Stimulated activated CD4-positive, alpha-beta T cell treated with anti-CD3 and anti-CD28 coated beads, Interleukin-12 subunit alpha, Interleukin-12 subunit beta, amount 100 ng/mL, for 48 hours (primary cell): ENCODE results near the gene ITPRIP.
A peak's percentile ranks its signal among the peaks of the same experiment; 100 is the strongest.

ENCODE experiments used
- DNase-seq, 3 donors: peaks; one replicate each; pipeline ENCODE4 v3.0.0-alpha.2; 2020; ENCODE audit warnings: low read depth in 2 of 3, low spot score in 1 of 3

Gene ITPRIP

DNA sequence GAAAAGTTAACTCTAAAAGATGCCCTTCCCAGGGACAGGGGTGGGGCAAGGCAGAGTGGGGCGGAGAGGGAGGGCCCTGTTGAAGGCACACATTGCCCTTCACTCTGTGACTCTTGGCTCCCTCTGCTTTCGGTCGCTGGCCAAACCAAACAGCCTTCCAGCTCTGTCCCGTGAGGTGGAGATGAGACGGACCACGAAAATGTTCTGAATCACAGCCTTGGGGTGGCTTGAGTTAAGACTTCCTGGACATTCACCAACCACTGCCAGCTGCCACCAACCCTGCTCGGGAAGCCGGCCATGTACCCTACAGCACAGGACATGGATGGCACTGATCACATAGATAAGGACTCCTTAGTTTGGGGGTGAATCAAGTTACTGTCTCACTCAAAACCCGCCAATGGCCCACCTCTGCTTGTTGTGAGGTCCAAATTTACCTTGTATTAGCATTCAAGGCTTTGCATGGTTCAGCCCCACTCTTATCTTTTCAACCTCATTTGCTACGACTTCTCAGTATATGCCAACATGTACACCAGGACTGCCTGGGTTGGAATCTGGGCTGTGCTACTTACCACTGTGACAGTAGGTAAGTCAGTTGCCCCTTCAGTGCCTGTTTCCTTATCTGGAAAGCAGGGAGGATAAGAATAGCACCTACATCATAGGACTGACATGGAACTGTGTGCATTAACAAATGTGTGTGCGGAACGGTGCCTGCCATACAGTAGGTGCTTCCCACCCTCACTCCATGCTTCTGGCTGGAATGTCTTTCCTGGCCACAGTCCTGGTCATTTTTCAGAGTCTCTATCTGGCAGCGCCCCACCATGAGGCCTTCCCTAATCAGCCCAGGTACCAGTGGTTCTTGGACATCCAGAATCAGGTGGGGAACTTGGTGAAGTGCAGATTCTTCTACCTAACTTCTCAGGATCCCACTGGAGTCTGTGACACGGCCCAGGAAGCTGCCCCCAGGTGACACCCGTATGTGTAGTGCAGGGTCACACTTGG is 28.0 kb downstream of the ITPRIP start:
- no peak for DNase-seq

DNA sequence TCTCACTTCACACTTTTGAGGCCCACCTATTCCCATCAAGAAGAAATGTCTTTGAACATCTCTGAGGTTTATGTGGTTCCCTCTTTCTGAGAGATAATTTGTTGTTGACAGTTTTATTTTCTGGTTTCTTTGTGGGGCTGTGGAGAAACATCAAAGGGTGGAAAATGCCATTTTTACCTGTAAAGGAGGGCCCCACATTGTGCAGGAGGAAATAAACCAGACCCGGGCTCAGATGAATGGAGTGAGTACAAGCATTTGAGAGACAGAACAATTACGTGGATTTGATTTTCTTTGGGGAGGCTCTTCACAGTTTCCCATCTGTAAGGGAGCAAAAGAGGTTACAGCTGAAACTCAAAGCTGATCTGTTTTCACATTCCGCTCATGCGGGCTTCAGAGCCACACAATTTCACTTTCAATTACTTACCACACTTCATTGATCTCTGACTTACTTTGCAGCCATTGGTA is 29.8 kb downstream of the ITPRIP start:
- no peak for DNase-seq

DNA sequence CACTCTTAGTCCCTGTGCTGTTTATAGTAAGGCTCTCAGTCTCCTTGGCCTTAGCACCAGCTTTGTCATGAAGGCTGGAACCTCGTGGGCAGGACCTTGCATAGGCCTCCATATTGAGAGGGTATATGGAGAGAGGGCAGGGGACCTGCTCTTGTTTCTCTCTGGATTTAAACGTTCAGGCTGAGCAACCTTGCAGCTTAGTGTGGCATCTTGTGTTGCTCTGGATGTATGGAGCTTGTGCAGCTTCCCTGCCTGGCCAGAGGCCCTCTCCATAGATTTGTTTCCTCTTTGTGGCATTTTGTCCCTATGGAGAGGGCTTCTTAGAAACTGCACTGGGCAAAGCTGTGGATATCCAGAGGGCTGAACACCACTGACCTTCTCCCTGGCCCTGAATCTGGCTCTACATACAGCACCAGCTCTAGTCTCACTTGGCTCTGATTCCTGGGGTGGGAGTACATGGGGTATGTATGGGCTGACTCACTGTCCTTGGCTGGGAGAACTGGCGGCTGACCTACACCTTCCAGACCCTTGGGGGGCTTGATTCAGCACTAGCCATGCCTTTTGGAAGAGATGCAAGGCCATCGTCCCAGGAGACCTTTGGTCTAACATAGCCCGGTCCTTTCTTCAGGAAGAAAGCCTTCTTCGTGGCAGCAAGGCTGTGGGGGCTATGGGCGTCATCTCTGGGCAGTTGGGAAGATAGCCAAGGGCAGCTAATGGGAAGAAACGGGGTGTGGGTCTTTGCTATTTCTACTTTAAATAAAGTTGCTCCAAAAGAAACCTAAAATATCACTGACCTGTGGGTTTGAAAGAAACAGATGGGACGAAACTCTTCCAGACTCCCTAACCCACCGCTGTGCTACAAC is 30.5 kb downstream of the ITPRIP start:
- DNase-seq = no peak

DNA sequence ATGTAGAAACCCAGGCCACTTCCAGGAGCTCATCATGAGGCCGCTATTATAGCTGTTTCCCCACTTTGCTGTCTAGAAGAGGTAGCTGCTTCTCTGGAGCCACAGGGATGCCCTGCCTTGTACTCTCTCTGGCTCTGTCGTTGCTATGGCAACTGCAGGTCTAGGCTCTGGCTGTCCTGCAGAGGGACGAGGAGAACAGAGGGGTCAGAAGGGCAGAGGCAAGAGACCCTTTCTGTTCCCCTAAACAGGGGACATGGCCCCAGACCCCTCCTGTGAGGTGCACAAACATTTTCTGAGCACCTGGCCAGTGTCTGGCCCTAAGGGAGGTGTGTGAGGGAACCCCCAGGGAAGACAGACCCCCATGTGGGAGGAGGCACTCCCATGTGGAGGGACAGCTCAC is 31.4 kb downstream of the ITPRIP start:
- no peak for DNase-seq

DNA sequence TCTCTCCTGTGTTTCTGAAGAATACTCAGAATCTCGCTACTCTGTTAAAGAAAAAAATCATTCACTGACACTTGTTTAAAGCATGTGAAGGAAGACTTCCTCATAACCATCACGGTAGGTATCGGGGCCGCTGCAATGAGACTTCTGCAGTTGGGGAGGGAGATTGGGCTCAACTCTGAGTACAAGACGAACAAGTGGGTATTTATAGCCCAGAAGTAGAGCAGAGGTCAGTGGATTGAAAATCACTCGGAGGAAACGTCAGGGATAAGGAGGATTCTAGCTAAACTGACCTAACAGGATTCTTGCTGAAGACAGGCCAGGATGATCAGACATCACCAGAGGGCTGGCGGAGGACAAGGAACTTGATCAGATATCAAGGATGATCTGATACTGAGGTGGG is 33.3 kb downstream of the ITPRIP start:
- no peak for DNase-seq

DNA sequence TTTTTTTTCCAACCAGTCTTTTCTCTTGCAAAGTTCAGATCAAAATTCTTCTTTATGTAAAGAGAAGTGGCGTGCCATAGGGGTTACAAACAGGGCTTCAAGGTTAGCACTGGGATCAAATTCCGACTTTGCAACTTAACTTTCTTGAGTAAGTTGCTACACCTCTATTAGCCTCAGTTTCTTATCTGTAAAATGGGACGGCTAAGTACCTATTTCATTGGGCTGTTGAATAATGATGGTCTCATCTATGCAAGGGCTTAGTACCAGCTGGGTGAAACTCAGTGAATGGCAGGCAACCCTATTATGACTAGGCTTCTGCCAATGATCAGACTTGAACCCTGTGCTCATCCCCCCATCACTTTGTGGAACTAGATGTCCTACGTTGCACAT is 33.9 kb downstream of the ITPRIP start:
- DNase-seq = no peak

DNA sequence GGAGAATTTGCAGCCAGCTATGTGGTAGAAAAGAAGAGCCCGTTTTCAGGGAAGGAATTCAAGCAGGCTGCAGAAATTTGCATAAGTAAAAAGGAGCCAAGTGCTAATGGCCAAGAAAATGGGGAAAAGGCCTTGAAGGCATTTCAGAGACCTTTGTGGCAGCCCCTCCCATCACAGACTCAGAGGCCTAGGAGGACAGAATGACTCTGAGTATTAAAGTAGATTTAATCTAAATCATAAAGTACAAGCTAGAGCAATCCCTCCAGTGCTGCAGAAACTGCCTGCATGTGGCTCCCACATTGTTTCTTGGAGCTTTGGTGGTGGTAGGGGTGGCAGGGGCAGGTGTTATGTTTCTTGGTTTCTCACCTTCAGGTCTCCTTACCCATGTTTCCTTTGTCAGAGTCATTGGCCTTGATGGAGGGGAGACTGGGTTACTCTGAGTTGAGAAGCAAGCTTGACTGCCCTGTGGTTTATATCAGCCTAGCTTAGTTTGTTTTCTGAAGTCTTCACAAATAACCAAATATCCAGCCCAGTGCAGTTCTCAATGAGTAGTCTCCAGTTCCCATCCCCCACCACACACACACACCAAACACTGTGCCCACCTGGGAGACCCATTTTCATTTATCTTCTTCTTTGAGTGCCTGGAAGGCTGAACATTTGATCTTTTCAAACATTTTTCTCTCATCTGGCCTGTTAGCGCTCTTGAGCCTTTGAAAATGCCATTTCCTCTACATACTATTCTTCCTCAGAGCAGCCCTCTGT is 34.5 kb downstream of the ITPRIP start:
- DNase-seq = no peak

DNA sequence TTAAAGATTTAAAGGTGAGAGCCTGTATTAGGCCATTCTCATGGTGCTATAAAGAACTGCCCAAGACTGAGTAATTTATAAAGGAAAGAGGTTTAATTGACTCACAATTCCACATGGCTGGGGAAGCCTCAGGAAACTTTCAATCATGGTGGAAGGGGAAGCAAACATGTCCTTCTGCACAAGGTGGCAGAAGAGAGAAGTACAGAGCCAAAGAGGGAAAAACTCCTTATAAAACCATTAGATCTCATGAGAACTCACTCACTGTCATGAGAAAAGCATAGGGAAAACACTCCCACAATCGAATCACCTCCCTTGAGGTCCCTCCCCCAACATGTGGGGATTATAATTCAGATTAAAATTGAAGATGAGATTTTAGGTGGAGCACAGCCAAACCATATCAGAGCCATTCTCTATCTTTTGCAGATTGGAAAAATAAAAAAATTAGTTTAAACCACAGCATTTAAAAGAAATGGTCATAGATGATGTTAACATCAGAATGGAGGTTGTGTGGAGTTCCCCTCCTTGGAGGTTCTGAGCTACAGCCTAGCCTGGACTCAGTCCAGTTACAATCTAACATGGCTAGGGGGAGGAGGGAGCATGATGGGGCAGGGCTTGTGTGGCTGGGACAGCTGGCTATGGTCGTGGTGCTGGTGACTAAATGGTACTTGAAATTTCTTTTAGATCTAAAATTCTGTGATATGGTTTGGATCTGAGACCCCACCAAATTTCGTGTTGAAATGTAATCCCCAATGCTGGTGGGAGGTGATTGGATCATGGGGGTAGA is 36.2 kb downstream of the ITPRIP start:
- no peak for DNase-seq

DNA sequence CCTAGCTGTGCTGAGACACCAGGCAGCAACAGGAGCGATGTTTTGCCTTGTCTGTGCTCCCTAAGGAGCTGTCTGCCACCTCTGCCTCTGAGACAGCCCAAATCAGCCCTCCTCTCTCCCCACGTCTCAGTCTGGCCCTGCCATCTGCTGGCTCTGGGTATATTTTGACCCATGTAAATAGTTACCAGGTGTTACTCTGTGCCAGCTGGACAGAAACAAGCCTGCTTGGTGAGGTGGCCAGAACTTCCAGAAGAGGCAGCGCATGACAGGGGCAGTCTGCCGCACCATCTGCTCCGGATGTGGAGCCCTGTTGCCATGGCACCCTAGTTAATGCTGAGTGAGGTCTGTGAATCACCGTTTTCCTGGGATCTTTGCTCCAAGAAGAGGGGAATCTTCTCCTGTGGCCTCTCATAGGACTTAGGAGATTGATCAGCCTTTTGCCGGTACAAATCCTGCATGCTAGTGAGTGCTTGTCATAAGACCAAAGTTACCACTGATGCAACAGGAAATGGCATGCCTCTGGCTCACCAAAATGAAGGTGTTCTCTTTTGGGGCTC is 37.5 kb downstream of the ITPRIP start:
- no peak for DNase-seq

DNA sequence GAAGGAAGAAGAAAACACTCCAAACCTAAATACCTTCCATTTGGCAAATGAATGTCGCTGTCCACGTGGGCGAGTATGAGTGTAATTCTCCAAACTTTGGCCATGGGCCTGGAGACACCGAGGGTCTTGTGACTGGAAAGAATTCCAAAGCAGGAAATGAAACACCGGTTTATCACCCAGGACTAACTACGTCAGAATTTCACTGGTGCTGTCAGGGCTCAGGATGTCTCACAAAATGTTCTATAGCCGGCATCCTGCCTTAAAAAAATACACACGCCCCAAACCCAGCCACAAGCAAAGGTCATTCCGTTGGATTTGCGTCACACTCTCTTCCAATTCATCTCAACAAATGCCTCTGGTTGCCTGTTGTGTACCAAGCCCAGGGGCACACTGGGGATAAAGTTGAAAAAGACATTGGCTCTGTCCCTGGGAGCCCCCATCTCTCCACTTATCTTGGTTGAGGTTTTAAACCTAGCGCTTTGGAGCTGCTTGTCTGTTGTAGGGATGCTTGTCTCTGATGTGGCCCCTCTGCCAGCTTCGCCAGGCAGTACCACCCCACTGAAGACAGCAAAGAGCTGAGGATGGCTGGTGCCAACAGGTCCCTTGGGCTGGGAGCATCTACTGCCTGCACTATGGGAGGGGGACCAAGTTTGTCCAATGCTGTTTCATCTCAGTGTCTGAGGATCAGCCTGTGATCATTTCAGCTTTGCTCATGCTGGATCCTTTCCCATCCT is 38.1 kb downstream of the ITPRIP start:
- no peak for DNase-seq

DNA sequence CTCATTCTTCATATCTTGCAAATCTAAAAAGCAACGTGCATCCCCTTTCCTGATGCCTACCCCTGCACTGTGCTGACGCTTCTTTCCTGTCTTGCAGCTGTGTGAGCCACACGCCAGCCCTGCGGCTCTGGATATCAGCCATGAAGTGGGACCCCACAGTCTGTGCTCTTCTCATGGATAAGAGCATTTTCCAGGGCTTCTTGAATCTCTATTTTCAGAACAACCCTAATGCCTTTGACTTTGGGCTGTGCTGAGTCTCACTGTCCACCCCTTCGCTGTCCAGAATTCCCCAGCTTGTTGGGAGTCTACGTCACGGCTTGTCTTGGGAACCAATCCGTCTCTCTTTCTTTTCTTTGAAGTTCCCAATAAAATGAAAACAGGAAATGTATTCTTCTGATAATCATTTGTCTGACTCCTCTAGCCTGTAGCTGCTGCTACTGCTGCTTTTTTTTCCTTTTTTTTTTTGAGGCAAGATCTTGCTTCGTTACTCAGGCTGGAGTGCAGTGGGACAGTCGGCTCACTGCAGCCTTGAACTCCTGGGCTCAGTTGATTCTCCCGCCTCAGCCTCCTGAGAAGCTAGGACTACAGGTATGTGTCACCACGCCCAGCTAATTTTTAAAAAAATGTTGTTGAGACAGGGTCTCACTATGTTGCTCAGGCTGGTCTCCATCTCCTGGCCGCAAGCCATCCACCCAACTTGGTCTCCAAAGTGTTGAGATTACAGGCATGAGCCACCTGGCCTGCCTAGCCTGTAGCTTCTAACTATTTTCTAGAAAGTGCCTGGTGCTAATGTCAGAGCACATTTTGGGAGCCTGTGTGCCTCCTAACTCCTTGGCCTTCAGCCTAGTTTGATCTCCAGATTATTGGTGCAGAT is 39.0 kb downstream of the ITPRIP start:
- no peak for DNase-seq

DNA sequence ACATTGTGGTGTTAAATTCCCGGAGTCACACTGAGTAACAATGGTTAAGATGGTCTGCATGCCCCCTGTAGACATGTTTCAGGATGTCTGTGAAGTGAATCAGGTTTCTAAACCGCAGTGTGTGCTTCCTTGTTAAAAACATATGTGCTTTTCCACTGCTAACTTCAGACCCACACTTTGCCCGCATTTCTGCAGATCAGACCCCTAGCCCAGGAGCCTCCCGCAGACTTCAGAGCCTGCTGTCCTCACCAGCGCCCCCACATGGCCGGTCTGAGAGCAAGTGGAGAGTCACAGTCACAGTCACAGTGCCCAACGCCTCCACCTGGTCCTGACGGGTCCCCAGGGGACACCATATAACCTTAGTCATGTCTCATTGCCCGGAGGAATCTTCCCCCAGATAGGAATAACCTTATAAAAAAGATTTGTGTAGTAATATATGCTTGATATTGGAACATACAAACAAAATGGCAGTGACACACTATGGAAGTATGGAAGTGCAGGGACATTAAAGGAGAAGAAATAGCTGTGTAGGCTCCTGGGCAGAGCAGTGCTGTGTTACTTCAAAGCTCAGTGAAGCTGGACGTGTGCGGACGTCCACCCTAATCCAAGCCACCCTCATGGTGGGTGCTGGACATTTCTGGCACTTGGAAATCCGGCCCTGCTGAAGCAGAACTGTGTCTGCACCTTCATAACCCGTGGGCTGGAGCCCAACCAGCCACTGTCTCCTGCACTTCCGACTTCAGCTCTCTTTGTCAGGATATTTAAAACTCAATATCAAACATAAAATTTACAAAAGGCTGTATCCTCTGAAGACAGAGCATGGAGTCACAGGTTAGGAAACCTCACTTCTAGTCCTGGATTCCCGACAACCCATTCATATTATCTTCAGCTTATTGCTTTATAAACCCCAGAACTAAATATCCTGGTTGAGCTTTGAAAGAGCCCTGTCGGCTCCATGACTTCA is 40.3 kb downstream of the ITPRIP start:
- DNase-seq = no peak

DNA sequence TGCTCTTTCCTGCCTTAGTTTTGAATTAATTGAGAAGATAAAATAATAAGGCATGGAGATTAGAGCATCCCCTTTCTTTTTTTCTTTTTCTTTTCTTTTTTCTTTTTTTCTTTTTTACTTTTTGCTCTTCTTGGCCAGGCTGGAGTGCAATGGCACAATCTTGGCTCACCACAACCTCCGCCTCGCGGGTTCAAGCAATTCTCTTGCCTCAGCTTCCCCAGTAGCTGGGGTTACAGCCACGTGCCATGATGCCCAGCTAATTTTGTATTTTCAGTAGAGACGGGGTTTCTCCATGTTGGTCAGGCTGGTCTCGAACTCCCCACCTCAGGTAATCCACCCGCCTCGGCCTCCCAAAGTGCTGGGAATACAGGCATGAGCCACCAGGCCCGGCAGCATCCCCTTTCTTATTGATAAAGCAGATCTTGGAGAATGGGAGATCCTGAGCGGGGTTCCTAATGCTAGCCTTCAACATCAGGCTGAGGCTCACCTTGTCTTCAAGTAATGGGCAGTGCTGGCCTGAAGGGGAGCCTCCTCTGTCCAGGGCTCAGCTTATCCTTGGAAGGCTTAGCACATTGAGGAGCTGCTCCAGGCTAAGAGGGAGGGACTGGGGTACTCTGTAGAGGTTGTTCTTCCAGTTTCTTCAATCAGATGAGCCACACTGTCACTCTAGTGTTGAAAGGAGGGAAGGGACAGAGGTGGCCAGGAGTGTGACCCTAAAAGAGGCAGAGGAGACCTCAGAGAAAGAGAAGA is 41.4 kb downstream of the ITPRIP start:
- no peak for DNase-seq

DNA sequence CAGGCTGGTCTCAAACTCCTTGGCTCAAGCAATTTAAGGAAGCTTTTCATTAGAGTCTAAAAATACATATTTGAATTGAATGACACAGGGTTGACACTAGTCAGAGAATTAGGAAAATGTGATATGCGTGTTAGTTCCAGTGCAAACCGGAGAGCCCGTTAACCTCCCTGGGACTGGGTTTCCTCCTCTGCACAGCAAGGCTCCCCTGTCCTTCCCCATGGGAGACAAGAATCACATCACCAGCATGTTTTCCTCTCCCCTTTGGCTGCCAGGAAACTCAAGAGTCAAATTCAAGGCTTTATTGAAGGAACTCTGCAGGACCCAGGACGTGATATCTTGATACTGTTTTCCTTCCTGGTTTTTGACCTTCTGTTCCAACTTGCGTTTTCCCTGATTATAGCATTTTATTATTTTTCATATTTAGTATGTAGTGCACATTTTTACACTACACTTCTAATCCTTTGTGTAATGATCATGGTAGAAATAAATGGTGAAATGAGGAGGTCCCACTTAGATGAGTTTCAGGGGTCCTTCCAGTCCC is 44.4 kb downstream of the ITPRIP start:
- no peak for DNase-seq

DNA sequence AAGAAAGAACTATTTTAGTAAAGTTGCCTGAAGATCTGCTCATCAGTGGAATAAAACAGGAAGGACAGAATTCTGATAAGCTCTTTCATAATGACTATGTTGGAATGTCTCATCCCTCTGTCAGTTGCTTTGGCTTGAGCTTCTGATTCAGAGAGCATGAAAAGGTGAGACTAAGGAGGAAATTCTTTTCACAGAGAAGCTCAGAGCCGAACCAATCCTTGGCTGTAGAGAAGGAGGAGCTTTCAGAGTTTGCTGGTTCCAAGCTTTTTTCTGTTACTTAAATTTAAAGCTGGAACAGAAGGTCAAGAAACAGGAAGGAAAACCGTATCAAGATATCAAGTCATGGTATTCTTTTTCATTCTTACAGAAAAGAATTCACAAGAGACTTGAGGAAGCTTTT is 45.3 kb downstream of the ITPRIP start:
- no peak for DNase-seq

DNA sequence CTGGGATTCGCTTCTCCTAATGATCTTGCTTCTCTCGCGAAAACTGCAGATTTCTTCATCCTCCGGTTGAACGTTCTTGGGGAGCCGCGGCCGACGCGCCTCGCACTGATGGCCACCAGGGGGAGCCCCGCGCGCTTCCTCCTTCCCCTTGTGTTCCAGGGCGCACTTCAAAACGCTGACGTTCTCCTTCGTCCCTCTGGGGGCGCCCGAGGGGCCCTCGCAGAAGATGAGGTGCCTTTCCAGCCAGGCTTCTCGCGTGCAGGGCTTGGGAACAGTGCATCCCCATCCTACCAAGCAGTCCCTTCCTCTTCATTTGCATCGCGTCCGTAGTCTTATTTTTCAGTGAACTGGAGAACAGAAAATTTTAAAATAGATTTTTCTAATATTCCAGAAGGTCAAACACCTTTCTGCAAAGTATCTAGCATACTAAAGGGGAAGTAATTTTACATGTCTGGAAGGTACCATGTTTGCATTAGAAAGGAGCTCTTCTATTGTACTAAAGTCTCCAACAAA is 46.8 kb downstream of the ITPRIP start:
- DNase-seq = peak; percentile 80 to 84 (median 84)
